HTERT RPE-1 (cell line): ENCODE measurements around the gene NBPF1.
"Not testable (repeated sequence)": the region's sequence is repeated elsewhere in the genome, so short reads cannot be mapped to it uniquely, and the experiment has no call there.

Source experiments
- in situ Hi-C: fragments of 300-500 bp; cut with MboI; formaldehyde crosslinking; loops from 4 replicates; pipeline ENCODE4 v1.14.3; 2020; ENCODE audit warnings: low sequenced_read_pairs

Gene NBPF1

DNA sequence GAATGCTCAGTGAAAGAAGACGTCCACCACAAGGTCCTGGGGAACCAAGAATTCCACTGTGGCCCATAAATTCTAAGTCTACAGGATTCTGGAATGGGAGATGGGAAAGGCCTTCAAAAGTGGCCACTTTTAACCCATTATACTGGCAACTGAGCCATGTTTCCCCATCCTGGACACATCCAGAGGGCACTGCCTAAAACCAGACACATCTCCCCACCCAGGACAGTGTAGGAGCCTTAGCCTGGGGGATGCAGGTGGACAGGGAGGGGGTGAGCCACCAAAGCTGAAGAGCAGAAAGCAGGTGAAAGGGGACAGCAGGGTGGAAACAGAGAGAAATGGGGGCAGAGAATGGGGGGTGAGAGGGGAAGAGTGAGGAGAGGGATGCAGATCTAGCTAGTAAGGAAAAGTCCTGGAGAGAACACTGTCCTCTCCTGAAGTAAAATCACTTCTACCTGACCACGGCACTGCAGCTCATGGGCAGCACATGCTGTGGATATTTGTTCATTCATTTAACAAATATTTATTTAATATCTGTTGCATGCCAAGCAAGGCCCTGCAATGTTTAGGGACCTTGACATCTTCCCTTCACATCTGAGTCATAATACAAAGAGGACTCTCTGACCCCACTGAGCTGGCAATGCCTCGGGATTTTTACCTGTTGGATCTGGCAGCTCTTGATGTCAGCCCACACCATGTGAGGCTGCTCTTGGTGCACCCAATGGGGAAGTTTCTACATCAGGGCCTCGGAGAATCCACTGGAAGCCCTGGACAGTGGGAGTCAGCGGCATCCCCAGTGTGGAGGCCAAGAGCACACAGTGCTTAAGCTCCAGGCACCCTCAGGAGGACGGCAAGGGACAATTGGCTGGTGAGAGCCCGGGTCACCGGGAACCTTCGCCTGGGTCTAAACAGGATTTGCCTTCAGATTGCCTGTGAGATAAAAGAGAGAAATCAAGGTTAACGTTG is 5.2 kb downstream of the NBPF1 start:
- in situ Hi-C loops: not testable (repeated sequence)

DNA sequence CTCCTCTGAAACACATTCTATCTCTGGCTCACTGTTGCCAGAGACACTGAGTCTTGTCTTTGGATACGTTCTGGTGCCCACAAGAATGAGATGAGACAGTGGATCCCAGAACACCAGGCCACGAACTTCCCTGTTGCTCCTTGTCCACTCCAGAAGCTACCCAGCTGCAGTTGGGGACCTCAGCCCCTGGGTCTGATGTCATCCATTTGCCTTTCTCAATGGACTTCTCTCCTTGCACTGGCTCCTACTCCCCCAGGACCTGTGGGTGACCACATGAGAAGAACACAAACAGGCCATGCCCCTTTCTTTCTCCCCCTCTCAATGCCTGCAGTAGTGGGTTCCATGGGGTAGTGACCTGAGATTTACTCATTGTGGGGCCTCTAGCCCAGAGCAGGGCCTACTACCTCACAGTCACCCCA is 5.9 kb downstream of the NBPF1 start:
- in situ Hi-C loops: no loop called here

DNA sequence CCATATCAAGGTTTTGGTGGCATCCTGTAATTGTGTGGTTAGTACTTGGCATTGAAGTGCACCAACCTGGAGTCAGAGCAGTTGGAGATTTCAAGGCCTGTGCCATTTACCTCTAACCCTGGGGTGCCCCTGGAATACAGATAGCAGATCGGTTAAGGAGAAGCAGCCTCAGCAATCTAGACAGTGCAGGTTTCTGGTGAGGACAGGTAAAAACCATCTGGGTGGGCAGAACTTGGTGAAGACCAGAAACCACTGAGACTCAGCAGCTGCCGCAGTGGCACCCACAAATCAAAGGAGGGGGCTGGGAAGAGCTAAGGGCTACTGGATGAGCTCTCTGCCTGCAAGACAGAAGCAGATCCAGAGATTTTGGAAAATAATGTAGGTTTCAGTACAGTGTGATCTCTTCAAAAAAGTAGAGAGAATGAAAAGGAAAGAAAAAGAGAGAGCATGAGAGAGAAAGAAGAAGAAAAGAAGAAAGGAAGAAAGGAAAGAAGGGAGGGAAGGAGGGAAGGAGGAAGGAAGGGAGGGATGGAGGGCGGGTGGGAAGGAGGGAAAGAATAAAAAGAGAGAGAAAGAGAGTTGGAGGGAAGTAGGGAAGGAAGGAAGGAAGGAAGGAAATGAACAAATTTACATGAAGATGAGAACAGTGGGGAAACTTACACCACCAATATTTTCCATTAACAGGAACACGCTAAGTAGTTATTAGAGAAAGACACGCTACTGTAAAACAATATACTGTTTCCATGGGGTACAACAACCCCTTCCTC is 6.5 kb downstream of the NBPF1 start:
- in situ Hi-C loops: not testable (repeated sequence)

DNA sequence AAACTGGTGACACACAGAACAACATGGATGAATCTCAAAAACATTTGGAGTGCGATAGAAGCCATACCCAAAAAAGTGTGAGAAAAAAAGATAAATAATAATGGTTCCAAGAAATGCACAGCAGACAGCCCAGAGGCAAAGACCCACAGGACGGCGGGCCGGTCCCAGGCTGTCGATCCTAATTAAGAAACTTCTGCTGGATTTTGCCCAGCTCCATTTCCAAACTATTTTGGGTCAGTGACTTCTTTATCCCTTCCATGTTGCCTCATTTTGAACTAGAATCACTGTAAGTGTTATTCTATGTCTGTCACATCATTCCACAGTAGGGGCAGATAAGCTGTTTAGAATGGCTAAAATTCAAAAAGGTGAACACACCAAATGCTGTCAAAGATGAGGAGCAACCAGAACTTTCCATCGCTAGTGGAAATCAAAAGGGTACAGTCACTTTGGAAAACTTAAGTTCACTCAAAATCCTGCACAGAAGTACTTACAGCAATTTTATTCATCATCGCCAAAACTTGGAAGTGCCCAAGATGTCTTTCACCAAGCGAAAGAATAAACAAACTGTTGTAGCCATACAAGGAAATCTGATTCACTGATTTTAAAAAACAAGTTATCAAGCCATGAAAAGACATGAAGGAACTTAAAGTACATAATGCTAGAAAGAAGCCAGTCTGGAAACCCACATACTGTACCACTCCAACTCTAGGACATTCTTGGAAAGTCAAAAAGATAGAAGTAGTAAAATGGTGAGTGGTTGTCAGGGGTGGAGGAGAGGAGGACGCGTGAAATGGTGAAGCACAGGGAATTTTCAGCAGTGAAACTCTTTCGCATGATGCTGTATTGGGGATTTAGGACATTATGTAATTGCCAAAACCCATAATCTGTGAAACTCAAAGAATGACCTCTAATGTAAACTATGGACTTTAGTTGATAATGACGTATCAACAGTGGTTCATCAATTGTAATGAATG is 7.5 kb downstream of the NBPF1 start:
- in situ Hi-C loops: no loop called here

DNA sequence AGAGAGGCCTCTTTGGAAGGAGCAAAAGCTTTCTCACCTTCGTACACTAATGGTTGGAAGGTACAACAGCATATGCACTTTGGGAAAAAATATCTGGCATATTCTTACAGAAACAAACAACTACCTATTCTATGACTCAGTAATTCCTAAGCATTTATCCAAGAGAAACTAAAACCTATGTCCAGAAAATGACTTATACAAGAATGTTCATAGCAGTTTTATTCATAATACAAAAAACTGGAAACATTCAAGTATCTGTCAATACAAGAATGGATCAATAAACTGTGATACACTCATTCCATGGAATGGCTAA is 8.2 kb downstream of the NBPF1 start:
- in situ Hi-C loops: no loop called here

DNA sequence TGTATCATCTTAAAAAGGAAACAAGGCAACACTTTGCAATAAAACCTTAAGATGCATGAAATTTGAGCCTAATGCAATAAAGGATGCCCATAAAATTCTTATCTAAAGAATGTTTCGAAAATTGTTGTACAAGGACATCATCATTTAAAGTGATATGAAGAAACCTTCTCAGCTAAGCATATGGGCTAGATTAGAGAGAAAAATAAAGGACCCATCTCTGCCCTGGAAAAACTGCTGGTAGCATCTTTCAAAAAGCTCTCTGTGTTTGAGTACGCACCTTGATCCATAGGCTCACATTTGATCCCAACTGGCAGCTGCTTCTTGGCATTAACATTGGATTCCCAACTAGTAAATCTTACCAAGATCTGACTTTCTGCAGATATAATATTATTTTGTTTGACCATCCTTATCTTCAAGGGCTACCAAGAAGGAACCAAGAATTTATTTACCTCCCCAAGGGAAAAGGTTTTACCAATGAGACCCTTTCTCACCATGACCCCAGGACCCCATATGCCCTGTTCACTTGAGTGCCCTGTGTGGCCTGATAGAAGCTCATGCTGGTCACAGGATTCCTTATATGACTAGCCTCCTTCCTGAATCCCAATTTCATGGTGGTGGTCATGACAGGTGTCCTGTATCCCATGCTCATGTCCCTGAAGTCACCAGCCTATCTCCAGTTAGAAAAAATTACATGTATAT is 8.7 kb downstream of the NBPF1 start:
- in situ Hi-C loops: not testable (repeated sequence)

DNA sequence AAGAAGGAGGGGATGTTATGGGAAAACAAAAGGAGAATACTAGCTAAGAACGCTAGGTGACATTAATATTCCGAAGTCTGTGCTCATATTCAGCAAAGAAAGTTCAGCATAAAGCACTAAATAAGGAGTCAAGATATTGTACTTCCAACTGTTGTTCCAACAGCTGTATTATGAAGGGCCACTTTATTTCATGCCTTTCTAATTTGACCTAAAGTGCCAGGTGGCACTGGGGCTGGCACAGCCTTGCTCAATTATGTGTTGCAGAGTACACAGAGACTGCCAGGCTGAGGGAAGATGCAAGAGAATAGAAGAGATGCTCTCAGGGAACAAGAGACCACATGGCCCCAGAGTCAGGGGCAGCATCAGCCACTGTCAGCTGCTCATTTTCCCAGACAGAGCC is 9.7 kb downstream of the NBPF1 start:
- in situ Hi-C loops: not testable (repeated sequence)

DNA sequence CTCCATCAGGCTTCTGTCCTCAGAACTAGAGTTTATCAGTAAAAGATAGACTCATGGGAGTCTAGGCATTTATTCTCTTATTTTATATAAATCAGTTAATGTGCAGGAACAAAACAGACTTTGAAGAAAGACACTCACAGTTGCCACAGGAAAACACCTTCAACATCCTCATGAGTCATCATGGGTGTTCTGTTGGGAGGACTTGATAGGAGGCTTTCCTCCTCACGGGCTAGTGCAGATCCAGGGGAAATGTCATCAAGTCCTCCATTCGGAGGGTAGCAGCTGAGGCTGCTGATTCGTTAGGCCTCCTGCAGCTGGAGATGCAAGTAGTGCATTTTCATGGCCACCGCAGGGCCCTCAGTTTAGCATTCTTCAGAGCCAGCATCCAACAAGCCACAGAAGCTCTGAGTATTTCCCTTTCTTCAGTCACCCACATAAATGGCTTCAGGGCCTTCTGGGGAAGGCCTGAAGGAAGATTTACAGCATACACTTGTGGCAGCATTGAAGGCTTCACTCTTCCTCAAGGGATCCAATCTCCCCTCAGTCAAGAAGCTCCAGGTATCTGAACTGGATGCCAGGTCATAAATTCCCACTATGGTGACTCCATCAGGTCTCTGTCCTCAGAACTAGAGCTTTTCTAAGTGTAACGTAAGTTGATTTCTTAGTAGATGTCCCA is 10.9 kb downstream of the NBPF1 start:
- in situ Hi-C loops: not testable (repeated sequence)

DNA sequence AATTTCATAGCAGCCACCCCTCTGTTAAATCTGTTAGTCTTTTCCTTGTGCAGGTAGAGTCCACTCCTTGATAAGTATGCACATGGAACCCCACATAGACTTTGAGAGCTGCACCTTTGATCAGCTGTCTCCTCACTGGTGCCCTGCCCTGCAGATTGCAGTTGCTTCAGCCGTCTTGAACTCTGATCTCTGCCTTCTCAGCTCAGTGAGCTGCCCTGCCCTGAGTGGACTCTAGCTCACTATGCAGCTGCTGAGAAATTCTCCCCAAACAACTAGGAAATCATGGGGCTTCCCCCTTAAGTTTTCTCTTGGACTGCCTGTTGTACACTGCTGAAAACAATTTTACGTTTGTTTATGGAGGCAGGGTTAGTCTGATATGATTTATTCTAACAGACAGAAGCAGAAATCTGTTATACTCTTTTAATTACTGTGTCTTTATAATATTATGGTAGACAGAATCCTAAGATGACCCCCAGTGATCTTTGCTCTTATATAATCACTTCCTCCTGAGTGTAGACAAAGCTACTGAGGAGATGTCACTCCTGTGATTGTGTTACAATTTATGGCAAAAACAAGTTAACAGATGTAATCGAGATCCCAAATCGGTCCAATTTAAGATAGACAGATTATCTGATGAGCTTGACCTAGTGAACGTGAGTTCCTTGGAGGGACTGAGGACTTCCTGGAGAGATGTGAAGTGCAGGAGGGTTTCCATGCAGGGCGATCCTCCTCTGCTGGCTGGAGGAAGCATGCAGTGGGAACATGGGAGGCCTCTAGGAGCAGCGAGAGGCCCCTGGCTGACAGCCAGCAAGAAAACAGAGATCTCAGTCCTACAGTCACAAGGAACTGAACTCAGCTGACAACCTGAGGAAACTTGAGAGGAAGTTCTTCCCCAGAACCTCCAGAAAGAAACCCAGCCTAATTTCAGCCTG is 12.2 kb downstream of the NBPF1 start:
- in situ Hi-C loops: not testable (repeated sequence)

DNA sequence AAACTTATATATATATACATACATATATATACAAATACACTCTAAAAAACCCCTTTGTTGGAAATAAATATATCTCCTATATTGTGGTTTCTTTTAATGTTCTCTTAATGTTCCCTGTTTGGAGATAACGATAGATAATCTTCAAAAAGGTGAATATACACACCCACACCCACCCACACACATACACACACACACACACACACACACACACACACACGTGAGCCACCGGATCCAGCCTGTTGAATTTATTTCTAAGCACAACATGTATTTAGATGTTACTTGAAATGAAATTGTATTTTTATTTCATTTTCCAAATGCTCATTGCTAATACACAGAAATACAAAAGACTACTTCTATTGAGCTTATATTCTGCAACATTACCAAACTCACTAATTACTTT is 14.0 kb downstream of the NBPF1 start:
- in situ Hi-C loops: not testable (repeated sequence)

DNA sequence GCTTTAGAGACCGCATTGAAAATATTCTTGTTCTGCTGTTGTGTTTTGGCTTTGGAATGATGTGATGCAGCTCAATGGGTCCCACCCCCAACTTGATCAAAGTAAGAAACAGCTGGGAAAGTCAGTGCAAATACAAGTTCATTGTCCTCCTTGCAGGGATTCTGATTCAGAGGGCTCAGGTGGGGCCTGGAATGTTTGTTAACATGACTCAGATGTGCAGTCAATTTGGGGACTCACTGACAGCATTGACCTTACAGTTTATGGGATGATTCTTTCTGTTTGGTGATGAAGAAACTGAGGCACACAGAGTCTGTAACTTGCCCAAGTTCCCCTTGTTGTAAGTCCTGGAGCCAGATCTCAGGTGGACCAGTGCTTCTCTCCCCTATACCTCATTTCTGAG is 18.1 kb downstream of the NBPF1 start:
- in situ Hi-C loops: not testable (repeated sequence)

DNA sequence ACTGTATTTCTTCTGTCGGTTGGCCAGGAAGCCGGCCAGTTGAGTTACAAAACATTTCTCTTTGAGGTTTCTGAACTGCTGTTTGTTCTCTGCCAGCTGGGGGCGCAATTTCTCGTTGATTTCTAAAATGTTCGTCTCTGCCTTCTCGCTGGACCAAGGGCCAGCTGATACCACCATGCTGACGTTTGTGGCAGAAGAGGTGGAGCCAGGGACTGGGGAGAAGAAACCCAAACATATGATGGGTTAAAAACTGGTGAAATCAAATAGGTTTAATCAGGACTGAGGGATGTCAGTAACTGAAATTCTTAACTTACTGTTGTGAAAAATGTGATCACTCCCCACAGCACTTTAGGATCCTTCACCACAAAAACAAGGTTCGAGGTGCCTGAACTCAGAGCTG is 21.5 kb downstream of the NBPF1 start:
- in situ Hi-C loops: not testable (repeated sequence)

DNA sequence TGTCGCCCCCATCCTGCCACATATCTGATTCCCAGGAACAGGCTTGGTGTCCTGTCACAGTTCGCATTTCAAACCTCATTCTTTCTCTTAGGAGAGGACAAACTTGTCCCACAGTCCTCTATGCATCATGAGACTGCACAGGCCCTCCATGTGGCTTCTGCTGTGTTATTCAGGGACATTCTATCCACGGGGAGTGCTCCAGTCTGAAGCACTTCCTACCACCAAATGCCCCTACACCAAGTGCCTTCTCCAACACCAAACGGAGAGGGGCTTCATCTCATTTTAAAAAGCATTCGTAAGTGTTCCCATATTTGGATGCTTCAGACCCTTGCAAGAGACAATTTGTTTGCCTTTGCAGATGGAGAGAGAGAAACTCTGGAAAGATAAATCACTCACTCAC is 25.3 kb downstream of the NBPF1 start:
- in situ Hi-C loops: not testable (repeated sequence)

DNA sequence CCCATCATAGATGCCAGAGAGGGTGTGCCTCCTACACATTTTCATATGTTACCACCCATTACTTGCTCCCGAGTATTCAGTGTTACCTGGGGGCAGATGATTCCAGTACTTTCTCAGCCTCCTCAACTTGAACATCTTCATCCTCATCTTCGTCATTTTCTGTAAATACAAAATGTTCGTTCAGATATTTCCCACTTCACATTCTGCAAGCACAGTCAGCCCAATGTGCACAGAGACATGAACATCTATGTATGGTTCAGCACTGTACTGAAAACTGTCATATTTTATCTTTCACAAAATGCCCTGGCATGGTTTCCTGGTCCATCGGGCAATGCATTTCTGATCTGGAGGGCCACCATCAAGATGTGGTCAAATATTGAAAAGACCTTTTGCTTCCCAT is 25.7 kb downstream of the NBPF1 start:
- in situ Hi-C loops: not testable (repeated sequence)

DNA sequence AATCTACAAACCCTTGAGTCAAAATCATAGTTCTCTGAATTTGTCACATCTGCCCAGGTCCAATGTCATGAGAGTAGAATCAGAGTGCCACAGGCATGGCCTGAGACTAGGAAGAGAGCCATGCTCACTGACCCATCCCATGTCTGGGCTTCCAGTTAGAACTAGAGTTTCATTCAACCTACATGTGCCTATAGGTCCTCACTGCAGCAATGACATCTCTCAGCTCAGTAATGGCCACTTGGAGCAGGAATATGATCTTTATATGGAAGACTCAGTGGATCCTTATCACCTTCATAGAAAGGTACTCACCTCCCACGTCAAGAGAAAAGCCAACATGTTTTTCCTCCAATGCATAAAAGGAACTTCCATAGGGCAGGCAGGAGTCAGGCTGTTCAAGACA is 48.0 kb downstream of the NBPF1 start:
- in situ Hi-C loops: not testable (repeated sequence)

DNA sequence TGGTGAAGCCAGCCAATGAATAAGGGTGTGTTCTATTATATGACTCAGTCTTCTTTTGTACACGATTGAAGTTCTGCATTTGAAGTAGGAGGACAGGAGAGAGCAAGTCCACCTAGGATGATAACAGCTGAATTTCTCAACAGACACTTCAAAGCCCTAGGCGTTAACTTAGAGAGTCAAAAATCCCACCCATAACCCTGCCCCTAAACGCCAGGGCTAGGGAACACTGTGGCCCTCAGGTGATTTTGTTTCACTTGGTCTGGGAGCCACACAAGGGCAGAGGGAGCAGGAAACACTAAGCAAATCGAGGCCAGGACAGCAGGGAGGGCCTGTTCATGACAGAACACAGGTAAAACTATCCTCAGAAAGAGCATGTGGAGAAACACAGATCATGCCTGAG is 52.3 kb downstream of the NBPF1 start:
- in situ Hi-C loops: not testable (repeated sequence)

DNA sequence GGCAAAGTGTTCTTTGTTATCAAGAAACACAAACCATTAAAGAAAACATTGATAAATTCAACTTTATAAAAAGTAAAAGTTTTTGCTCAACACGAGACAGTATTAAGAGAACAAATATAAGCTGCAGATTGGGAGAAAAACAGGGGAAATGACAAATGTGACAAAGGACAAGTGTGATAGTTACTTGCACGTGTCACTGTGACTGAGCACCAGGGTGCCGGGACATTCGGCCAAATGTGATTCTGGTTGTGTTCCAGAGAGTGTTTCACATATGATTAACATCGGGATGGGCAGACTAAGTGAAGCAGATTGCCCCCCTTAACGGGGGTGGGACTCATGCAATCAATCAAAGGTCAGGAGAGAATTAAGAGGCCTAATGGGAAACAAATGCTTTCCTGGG is 52.9 kb downstream of the NBPF1 start:
- in situ Hi-C loops: not testable (repeated sequence)

DNA sequence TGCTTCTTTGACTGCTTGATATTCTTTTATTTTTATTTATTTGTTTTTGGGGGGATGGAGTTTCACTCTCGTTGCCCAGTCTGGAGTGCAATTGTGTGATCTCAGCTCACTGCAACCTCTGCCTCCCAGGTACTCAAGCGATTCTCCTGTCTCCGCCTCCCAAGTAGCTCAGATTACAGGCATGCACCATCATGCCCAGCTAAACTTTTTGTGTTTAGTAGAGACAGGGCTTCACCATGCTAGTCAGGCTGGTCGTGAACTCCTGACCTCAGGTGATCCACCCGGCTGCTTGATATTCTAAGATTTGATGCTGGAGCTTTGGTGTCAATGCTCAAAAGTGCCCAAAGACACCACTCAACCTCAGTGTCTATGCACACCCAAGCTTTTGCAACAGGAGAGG is 53.7 kb downstream of the NBPF1 start:
- in situ Hi-C loops: not testable (repeated sequence)

DNA sequence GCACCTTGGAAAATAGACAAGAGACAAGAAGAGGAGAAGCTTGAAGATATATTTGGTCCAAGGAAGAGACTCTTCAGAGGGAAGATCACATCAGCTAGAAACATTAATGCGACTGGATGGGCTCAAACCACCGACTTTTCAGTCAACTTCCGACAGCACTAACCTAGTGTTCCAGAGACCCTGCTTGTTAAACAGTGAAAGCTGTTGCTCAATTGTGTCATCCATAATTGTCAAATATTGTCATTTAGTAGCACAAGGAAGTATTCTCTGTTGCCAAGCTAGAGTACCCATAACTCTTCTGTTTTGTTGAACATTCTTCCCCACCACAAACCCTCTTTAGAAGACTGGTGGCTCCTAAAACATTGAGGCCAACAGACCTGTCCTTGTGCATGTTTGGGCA is 56.3 kb downstream of the NBPF1 start:
- in situ Hi-C loops: not testable (repeated sequence)
